GM12891 (cell line): ENCODE measurements around the gene RIBC2.

ENCODE experiments used
- POLR2A ChIP-seq: IDR thresholded peaks from 2 replicates; pipeline ENCODE4 v1.6.1; 2011; ENCODE audit warnings: low read depth, low read length, control low read depth
- POLR2AphosphoS5 ChIP-seq: IDR thresholded peaks from 2 replicates; pipeline ENCODE4 v1.6.1; 2011; ENCODE audit warnings: low read depth, low read length, control low read depth
- SPI1 ChIP-seq: IDR thresholded peaks from 2 replicates; pipeline ENCODE4 v1.6.1; 2011; ENCODE audit warnings: low read depth, low read length, control low read depth

GRCh38 chr22:45427114-45427513 is 13.6 kb downstream of the RIBC2 start:
- TF ChIP-seq POLR2A (no peak), POLR2AphosphoS5 (no peak), SPI1 (no peak)
